GM12878 (cell line): ENCODE data around the gene ZNF511. TPM values are rescaled to one million over a fixed set of nuclear protein-coding genes. Genes with fewer than 3 reads are reported as not detected.

ENCODE experiments used
- ASH2L ChIP-seq: fragments of 300-600, 200-600 bp; sonication (generic); IDR thresholded peaks from 2 replicates; pipeline ENCODE4 v1.6.1; 2017; ENCODE audit warnings: low read depth, mild to moderate bottlenecking, borderline replicate concordance
- CEBPB ChIP-seq, 2 experiments: fragments of 150-350 bp in 1 of 2; IDR thresholded peaks; 2 replicates each; pipeline ENCODE4 v1.6.1; 2012 to 2014; ENCODE audit warnings: low read depth in 2 of 2, low read length in 2 of 2, borderline replicate concordance in 1 of 2, inconsistent platforms in 1 of 2
- CHD1 ChIP-seq: IDR thresholded peaks from 2 replicates; pipeline ENCODE4 v1.6.1; 2012; ENCODE audit warnings: low read depth, low read length, improper control_type of control experiment
- CHD4 ChIP-seq: fragments of 200-600 bp; sonication (generic); IDR thresholded peaks from 2 replicates; pipeline ENCODE4 v1.6.1; 2016; ENCODE audit warnings: mild to moderate bottlenecking
- HCFC1 ChIP-seq: fragments of 150-350 bp; IDR thresholded peaks from 2 replicates; pipeline ENCODE4 v1.6.1; 2014; ENCODE audit warnings: low read length
- IKZF2 ChIP-seq, 2 experiments: fragments of 450-650 bp; IDR thresholded peaks; 2 replicates each; pipeline ENCODE4 v1.6.1; 2017; ENCODE audit warnings: mild to moderate bottlenecking in 2 of 2, moderate library complexity in 2 of 2
- MAX ChIP-seq: IDR thresholded peaks from 2 replicates; pipeline ENCODE4 v1.6.1; 2012; ENCODE audit warnings: low read depth, low read length, improper control_type of control experiment
- MEF2A ChIP-seq: IDR thresholded peaks from 2 replicates; pipeline ENCODE4 v1.6.1; 2011; ENCODE audit warnings: low read depth, mild to moderate bottlenecking, low read length, moderate library complexity; ENCODE audit not compliant: insufficient read depth
- MYB ChIP-seq: fragments of 150-350 bp; IDR thresholded peaks from 2 replicates; pipeline ENCODE4 v1.6.1; 2014; ENCODE audit warnings: mild to moderate bottlenecking, low read depth, low read length, borderline replicate concordance
- NFXL1 ChIP-seq: fragments of 450-650 bp; IDR thresholded peaks from 2 replicates; pipeline ENCODE4 v1.6.1; 2017; ENCODE audit warnings: antibody characterized with exemption, mild to moderate bottlenecking, borderline replicate concordance
- NFYA ChIP-seq: IDR thresholded peaks from 2 replicates; pipeline ENCODE4 v1.6.1; 2011; ENCODE audit warnings: low read depth, mild to moderate bottlenecking, low read length, improper control_type of control experiment, borderline replicate concordance
- NR2C1 ChIP-seq: fragments of 450-650 bp; IDR thresholded peaks from 2 replicates; pipeline ENCODE4 v1.6.1; 2017; ENCODE audit warnings: antibody characterized with exemption, mild to moderate bottlenecking, moderate library complexity
- NR2C2 ChIP-seq: IDR thresholded peaks from 2 replicates; pipeline ENCODE4 v1.6.1; 2011; ENCODE audit warnings: borderline replicate concordance, low read depth; ENCODE audit not compliant: control insufficient read depth, insufficient read length
- NR2F1 ChIP-seq: fragments of 450-650 bp; conservative IDR thresholded peaks from 2 replicates; pipeline ENCODE4 v1.6.1; 2017; ENCODE audit warnings: mild to moderate bottlenecking
- NRF1 ChIP-seq: conservative IDR thresholded peaks from 2 replicates; pipeline ENCODE4 v1.6.1; 2011; ENCODE audit warnings: mild to moderate bottlenecking, low read depth, low read length, improper control_type of control experiment
- PAX5 ChIP-seq: IDR thresholded peaks from 2 replicates; pipeline ENCODE4 v1.6.1; 2011; ENCODE audit warnings: low read depth, low read length, borderline replicate concordance
- POLR2AphosphoS2 ChIP-seq: IDR thresholded peaks from 2 replicates; pipeline ENCODE4 v1.6.1; 2011; ENCODE audit warnings: low read depth, mild to moderate bottlenecking, low read length, improper control_type of control experiment, moderate library complexity
- RUNX3 ChIP-seq: IDR thresholded peaks from 2 replicates; pipeline ENCODE4 v1.6.1; 2012; ENCODE audit warnings: low read length, inconsistent platforms
- SMC3 ChIP-seq: IDR thresholded peaks from 2 replicates; pipeline ENCODE4 v1.6.1; 2011; ENCODE audit warnings: low read length, improper control_type of control experiment, borderline replicate concordance
- SREBF1 ChIP-seq: IDR thresholded peaks from 2 replicates; pipeline ENCODE4 v1.6.1; 2012; ENCODE audit warnings: mild to moderate bottlenecking, low read length
- ZNF207 ChIP-seq: fragments of 450-650 bp; IDR thresholded peaks from 2 replicates; pipeline ENCODE4 v1.6.1; 2014; ENCODE audit warnings: antibody characterized with exemption, mild to moderate bottlenecking, borderline replicate concordance
- ZNF274 ChIP-seq: IDR thresholded peaks from one replicate; pipeline ENCODE4 v1.8.0; 2011; ENCODE audit not compliant: insufficient read length, insufficient read depth
- polyA plus RNA-seq, 11 experiments: library from polyadenylated mRNA; depleted of rRNA in 4 of 11; unstranded in 6 of 11; stranded (reverse) in 5 of 11; fragments of >200 nt; fragmentation: Nextera tagmentation in 4 of 11; fragmentation: Illumina TruSeq in 1 of 11; extraction: Ambion mirVana in 4 of 11; extraction: Trizol in 1 of 11; gene quantifications; 1 replicate in 1 of 11; 2 replicates in 10 of 11; pipeline versions ENCODE4 v1.2.1 to v1.2.3, GENCODE V29; 2011 to 2016; ENCODE audit warnings: inconsistent platforms in 2 of 11, missing spikeins in 2 of 11, low read depth in 1 of 11
- total RNA-seq, 4 experiments: library from RNA; depleted of rRNA in 3 of 4; stranded (reverse); fragments of >200 nt in 3 of 4; fragmentation: Illumina TruSeq in 1 of 4; extraction: Trizol in 1 of 4; gene quantifications; 2 replicates each; pipeline versions ENCODE4 v1.2.1 to v1.2.3, GENCODE V29; 2013 to 2021
- TF ChIP-seq, protein P1 (sequence below): fragments of 450-650 bp; formaldehyde crosslinking; IDR thresholded peaks from 2 replicates; pipeline ENCODE4 v1.4.0; 2022; ENCODE audit warnings: mild to moderate bottlenecking, moderate library complexity

ZNF511 gene
- total and polyA plus RNA-seq, 10 of the 15 experiments (the other 5 are each of a cell fraction or from before 2014, with no cell fraction given) = 0.58 to 110 (median 32.0) TPM

DNA sequence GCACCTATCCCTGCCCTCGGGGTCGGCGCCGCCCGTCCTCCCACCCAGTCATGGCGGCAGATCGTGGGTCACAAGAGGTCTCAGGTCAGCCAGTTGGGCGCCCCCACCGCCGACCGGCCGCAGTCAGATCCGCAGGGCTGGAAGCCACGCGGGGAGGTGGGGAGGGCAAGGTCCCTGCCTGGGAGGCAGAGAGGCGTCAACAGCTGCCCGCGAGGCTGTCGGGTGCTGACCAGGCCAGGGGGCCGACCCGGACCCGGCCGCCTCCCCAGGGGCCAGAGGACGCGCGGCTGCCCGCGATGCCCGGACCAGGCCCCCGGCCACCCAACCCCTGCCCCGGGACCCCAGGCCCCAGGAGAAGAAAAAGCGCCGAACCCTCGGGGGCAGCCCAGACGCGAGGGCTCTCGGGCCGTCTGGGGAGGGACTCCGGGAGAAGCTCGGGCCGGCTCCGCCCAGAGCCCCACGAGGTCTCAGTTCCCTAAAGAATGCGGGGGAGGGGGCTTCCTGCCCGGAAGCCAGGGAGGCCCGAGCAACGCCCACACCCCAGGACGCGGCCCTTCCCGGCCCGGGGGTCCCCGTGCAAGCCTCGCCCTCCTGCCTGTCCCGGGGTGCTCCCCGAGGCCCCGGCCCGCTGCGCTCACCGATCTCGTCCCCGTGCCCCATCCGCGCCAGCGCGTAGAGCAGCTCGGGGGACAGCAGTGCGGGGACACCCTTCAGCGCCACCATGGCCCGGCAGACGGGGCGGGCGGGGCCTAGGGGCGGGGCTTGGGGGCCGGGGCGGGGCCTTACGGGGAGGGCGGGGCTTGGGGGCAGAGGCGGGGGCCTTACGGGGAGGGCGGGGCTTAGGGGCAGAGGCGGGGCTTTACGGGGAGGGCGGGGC is 48.8 kb downstream of the ZNF511 start, which contains the start of gene FUOM (continued):
- TF ChIP-seq NFYA (no peak), NR2C2 (no peak), ASH2L (no peak), NFXL1 (no peak), ZNF207 (0 out of 2 replicates have a peak, but pooled peaks have one; percentile 50), SREBF1 (no peak), MAX (peak; percentile 44; the same call in 1 of the 2 replicates), NR2C1 (no peak), MEF2A (0 out of 2 replicates have a peak, but pooled peaks have one; percentile 31), CEBPB (IDR thresholded peaks at IDR 0.05; ENCODE audit: borderline replicate concordance in 1 of 2, low read depth in 2 of 2, low read length in 2 of 2) (no peak), PAX5 (peak; percentile 42; the same call in 1 of the 2 replicates), CHD1 (0 out of 2 replicates have a peak, but pooled peaks have one; percentile 21), SMC3 (no peak), IKZF2 (IDR thresholded peaks at IDR 0.05) (peak in 1 of 2 experiments; percentile 28; a peak in 1 of 4 replicates), POLR2AphosphoS2 (no peak), ZNF274 (no peak), MYB (no peak), HCFC1 (0 out of 2 replicates have a peak, but pooled peaks have one; percentile 40), NR2F1 (peak; percentile 83), NRF1 (no peak), RUNX3 (0 out of 2 replicates have a peak, but pooled peaks have one; percentile 7), CHD4 (no peak)
- TF ChIP-seq, protein P1, sequence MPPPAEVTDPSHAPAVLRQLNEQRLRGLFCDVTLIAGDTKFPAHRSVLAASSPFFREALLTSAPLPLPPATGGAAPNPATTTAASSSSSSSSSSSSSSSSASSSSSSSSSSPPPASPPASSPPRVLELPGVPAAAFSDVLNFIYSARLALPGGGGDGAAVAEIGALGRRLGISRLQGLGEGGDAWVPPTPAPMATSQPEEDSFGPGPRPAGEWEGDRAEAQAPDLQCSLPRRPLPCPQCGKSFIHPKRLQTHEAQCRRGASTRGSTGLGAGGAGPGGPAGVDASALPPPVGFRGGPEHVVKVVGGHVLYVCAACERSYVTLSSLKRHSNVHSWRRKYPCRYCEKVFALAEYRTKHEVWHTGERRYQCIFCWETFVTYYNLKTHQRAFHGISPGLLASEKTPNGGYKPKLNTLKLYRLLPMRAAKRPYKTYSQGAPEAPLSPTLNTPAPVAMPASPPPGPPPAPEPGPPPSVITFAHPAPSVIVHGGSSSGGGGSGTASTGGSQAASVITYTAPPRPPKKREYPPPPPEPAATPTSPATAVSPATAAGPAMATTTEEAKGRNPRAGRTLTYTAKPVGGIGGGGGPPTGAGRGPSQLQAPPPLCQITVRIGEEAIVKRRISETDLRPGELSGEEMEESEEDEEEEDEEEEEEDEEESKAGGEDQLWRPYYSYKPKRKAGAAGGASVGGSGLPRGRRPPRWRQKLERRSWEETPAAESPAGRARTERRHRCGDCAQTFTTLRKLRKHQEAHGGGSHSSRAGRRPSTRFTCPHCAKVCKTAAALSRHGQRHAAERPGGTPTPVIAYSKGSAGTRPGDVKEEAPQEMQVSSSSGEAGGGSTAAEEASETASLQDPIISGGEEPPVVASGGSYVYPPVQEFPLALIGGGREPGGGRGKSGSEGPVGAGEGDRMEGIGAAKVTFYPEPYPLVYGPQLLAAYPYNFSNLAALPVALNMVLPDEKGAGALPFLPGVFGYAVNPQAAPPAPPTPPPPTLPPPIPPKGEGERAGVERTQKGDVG (CRISPR knock-in tag) = no peak
